8988T (cell line): Measurements from ENCODE around the gene PDE7B.

Experiments
- DNase-seq: peaks from one replicate; pipeline ENCODE4 v3.0.0; 2011

PDE7B gene

GRCh38 chr6:136035378-136036070, 184.0 kb downstream of the PDE7B start:
- no peak for DNase-seq

GRCh38 chr6:136036071-136036380, 184.5 kb downstream of the PDE7B start:
- no peak for DNase-seq

GRCh38 chr6:136036601-136037000, 185.1 kb downstream of the PDE7B start:
- no peak for DNase-seq

GRCh38 chr6:136037242-136037875, 185.9 kb downstream of the PDE7B start:
- no peak for DNase-seq

- no peak for DNase-seq
Measured at GRCh38 chr6:136037876-136038460, 186.5 kb downstream of the PDE7B start.

GRCh38 chr6:136038531-136038930, 187.0 kb downstream of the PDE7B start:
- no peak for DNase-seq

- DNase-seq = no peak
Measured at GRCh38 chr6:136039185-136039584, 187.7 kb downstream of the PDE7B start.

- DNase-seq = no peak
Measured at GRCh38 chr6:136050475-136050874, 199.0 kb downstream of the PDE7B start.

- no peak for DNase-seq
Measured at GRCh38 chr6:136051140-136051775, 199.8 kb downstream of the PDE7B start.

GRCh38 chr6:136052031-136052430, 200.5 kb downstream of the PDE7B start:
- DNase-seq = no peak

GRCh38 chr6:136058852-136059251, 207.4 kb downstream of the PDE7B start:
- no peak for DNase-seq

- no peak for DNase-seq
Measured at GRCh38 chr6:136059308-136059707, 207.8 kb downstream of the PDE7B start.

GRCh38 chr6:136060052-136060451, 208.6 kb downstream of the PDE7B start:
- no peak for DNase-seq

GRCh38 chr6:136060759-136061158, 209.3 kb downstream of the PDE7B start:
- no peak for DNase-seq

GRCh38 chr6:136061701-136062100, 210.2 kb downstream of the PDE7B start:
- DNase-seq = no peak

- DNase-seq = no peak
Measured at GRCh38 chr6:136063096-136063495, 211.6 kb downstream of the PDE7B start.

GRCh38 chr6:136066005-136066404, 214.5 kb downstream of the PDE7B start:
- DNase-seq = no peak

GRCh38 chr6:136067731-136068341, 216.3 kb downstream of the PDE7B start:
- DNase-seq = no peak

GRCh38 chr6:136069119-136069518, 217.6 kb downstream of the PDE7B start:
- no peak for DNase-seq

- no peak for DNase-seq
Measured at GRCh38 chr6:136070815-136071214, 219.3 kb downstream of the PDE7B start.

- DNase-seq = no peak
Measured at GRCh38 chr6:136072691-136073090, 221.2 kb downstream of the PDE7B start.

GRCh38 chr6:136073216-136073615, 221.7 kb downstream of the PDE7B start:
- no peak for DNase-seq

- DNase-seq = no peak
Measured at GRCh38 chr6:136076496-136076895, 225.0 kb downstream of the PDE7B start.
